GM12878 (cell line): Measurements from ENCODE around the gene MGAT3.

Experiments
- BCLAF1 ChIP-seq: fragments of 450-650 bp; IDR thresholded peaks from 2 replicates; pipeline ENCODE4 v1.6.1; 2017; ENCODE audit warnings: antibody characterized with exemption, mild to moderate bottlenecking, moderate library complexity
- CEBPB ChIP-seq, 2 experiments: fragments of 150-350 bp in 1 of 2; IDR thresholded peaks; 2 replicates each; pipeline ENCODE4 v1.6.1; 2012 to 2014; ENCODE audit warnings: low read depth in 2 of 2, low read length in 2 of 2, borderline replicate concordance in 1 of 2, inconsistent platforms in 1 of 2
- CTCF ChIP-seq, 3 experiments: IDR thresholded peaks in 2 of 3; conservative IDR thresholded peaks in 1 of 3; 2 replicates each; pipeline ENCODE4 v1.5.1; 2011; ENCODE audit warnings: low read depth in 3 of 3, low read length in 3 of 3, mild to moderate bottlenecking in 3 of 3, control low read depth in 2 of 3, moderate library complexity in 2 of 3, inconsistent platforms in 1 of 3, mixed read lengths in 1 of 3; ENCODE audit not compliant: control insufficient read depth in 2 of 3, insufficient read depth in 1 of 3; ENCODE audit errors: extremely low read depth in 1 of 3
- EZH2 ChIP-seq: IDR thresholded peaks from 2 replicates; pipeline ENCODE4 v1.6.1; 2012; ENCODE audit warnings: low read depth, mild to moderate bottlenecking, control low read depth, inconsistent platforms, low read length, borderline replicate concordance; ENCODE audit not compliant: control insufficient read depth
- FOS ChIP-seq: IDR thresholded peaks from 3 replicates; pipeline ENCODE4 v1.6.1; 2011; ENCODE audit warnings: borderline replicate concordance; ENCODE audit not compliant: insufficient read length; ENCODE audit errors: extremely low read depth
- FOXM1 ChIP-seq: IDR thresholded peaks from 2 replicates; pipeline ENCODE4 v1.6.1; 2012; ENCODE audit warnings: low read depth, mild to moderate bottlenecking, inconsistent platforms, low read length, moderate library complexity
- JUNB ChIP-seq: IDR thresholded peaks from 2 replicates; pipeline ENCODE4 v1.6.1; 2016; ENCODE audit warnings: antibody characterized with exemption, mild to moderate bottlenecking
- JUND ChIP-seq: IDR thresholded peaks from 2 replicates; pipeline ENCODE4 v1.6.1; 2012; ENCODE audit warnings: low read depth, mild to moderate bottlenecking, low read length, improper control_type of control experiment, moderate library complexity
- POLR2A ChIP-seq: IDR thresholded peaks from 2 replicates; pipeline ENCODE4 v1.6.1; 2011; ENCODE audit warnings: low read depth, mild to moderate bottlenecking, low read length
- PRDM15 ChIP-seq: fragments of 450-650 bp; formaldehyde crosslinking; IDR thresholded peaks from 2 replicates; pipeline ENCODE4 v1.4.0; 2020; ENCODE audit warnings: mild to moderate bottlenecking, moderate library complexity
- SKIL ChIP-seq: fragments of 450-650 bp; IDR thresholded peaks from 2 replicates; pipeline ENCODE4 v1.6.1; 2017; ENCODE audit warnings: mild to moderate bottlenecking, low read depth, inconsistent platforms; ENCODE audit not compliant: poor library complexity, severe bottlenecking
- TCF12 ChIP-seq: IDR thresholded peaks from 2 replicates; pipeline ENCODE4 v1.6.1; 2011; ENCODE audit warnings: low read depth, mild to moderate bottlenecking, low read length
- YBX1 ChIP-seq: fragments of 450-650 bp; IDR thresholded peaks from 2 replicates; pipeline ENCODE4 v1.6.1; 2016; ENCODE audit warnings: antibody characterized with exemption
- ZNF24 ChIP-seq: fragments of 450-650 bp; IDR thresholded peaks from 2 replicates; pipeline ENCODE4 v1.6.1; 2017; ENCODE audit warnings: antibody characterized with exemption, mild to moderate bottlenecking

- TF ChIP-seq FOXM1 (no peak), YBX1 (no peak), PRDM15 (CRISPR knock-in tag) (no peak), ZNF24 (no peak), SKIL (no peak), FOS (no peak), JUNB (no peak), JUND (no peak), BCLAF1 (no peak), EZH2 (no peak), TCF12 (no peak), CEBPB (IDR thresholded peaks at IDR 0.05; ENCODE audit: borderline replicate concordance in 1 of 2, low read depth in 2 of 2, low read length in 2 of 2) (no peak), POLR2A (no peak), CTCF (IDR thresholded peaks at IDR 0.05 in 2 of 3, conservative IDR thresholded peaks at IDR 0.05 in 1 of 3; ENCODE audit: control insufficient read depth in 2 of 3, extremely low read depth in 1 of 3, insufficient read depth in 1 of 3, low read depth in 3 of 3, low read length in 3 of 3) (no peak)
Observed at GRCh38 chr22:39494471-39495120, 37.8 kb downstream of the MGAT3 start.
